OCI-LY7 (cell line): ENCODE measurements around the gene RPS14.

Source experiments
- EZH2phosphoT487 ChIP-seq: fragments of 200-600 bp; sonication (generic); IDR thresholded peaks from 2 replicates; pipeline ENCODE4 v1.6.1; 2018; ENCODE audit warnings: low read depth, borderline replicate concordance, mild to moderate bottlenecking, mixed run types, antibody characterized with exemption, low read length, moderate library complexity, mixed read lengths
- TF ChIP-seq, protein P1 (sequence below): fragments of 200-600 bp; sonication (generic); conservative IDR thresholded peaks from 2 replicates; pipeline ENCODE4 v1.5.1; 2014; ENCODE audit warnings: mild to moderate bottlenecking, antibody characterized with exemption, low read length, moderate library complexity, mixed read lengths

- TF ChIP-seq, protein P1, sequence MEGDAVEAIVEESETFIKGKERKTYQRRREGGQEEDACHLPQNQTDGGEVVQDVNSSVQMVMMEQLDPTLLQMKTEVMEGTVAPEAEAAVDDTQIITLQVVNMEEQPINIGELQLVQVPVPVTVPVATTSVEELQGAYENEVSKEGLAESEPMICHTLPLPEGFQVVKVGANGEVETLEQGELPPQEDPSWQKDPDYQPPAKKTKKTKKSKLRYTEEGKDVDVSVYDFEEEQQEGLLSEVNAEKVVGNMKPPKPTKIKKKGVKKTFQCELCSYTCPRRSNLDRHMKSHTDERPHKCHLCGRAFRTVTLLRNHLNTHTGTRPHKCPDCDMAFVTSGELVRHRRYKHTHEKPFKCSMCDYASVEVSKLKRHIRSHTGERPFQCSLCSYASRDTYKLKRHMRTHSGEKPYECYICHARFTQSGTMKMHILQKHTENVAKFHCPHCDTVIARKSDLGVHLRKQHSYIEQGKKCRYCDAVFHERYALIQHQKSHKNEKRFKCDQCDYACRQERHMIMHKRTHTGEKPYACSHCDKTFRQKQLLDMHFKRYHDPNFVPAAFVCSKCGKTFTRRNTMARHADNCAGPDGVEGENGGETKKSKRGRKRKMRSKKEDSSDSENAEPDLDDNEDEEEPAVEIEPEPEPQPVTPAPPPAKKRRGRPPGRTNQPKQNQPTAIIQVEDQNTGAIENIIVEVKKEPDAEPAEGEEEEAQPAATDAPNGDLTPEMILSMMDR = no peak
- no peak for TF ChIP-seq EZH2phosphoT487
These were observed 6.8 kb downstream of the RPS14 start for GRCh38 chr5:150442699-150443080.
